Hepatocyte (in vitro differentiated cells): ENCODE data around the gene AEN. TPM values are rescaled to one million over a fixed set of nuclear protein-coding genes. Genes with fewer than 3 reads are reported as not detected.

Experiments used
- DNase-seq: peaks from one replicate; pipeline ENCODE4 v3.0.0-alpha.2; 2016; ENCODE audit warnings: low spot score
- H2AFZ ChIP-seq: fragments of 200-600 bp; sonication (generic); 2 replicates; pipeline ENCODE4 v1.6.0; 2016; ENCODE audit warnings: antibody characterized with exemption, mild to moderate bottlenecking
- H3K27ac ChIP-seq: fragments of 200-600 bp; sonication (generic); 2 replicates; pipeline ENCODE4 v1.5.1; 2016; ENCODE audit warnings: mild to moderate bottlenecking
- H3K27me3 ChIP-seq: fragments of 200-600 bp; sonication (generic); 2 replicates; pipeline ENCODE4 v1.6.1; 2016
- H3K36me3 ChIP-seq: fragments of 200-600 bp; sonication (generic); replicated peaks from 2 replicates; pipeline ENCODE4 v1.5.1; 2016; ENCODE audit warnings: low read depth; ENCODE audit not compliant: insufficient read depth
- H3K4me1 ChIP-seq: fragments of 200-600 bp; sonication (generic); 2 replicates; pipeline ENCODE4 v1.5.1; 2016; ENCODE audit warnings: mild to moderate bottlenecking, moderate library complexity; ENCODE audit not compliant: insufficient read depth
- H3K4me2 ChIP-seq: fragments of 200-600 bp; sonication (generic); 2 replicates; pipeline ENCODE4 v1.6.0; 2016
- H3K4me3 ChIP-seq: fragments of 200-600 bp; sonication (generic); 2 replicates; pipeline ENCODE4 v1.5.1; 2016; ENCODE audit warnings: mild to moderate bottlenecking
- H3K79me2 ChIP-seq: fragments of 200-600 bp; sonication (generic); 2 replicates; pipeline ENCODE4 v1.6.0; 2017; ENCODE audit warnings: mild to moderate bottlenecking
- H3K9me2 ChIP-seq: fragments of 200-600 bp; sonication (generic); replicated peaks from 2 replicates; pipeline ENCODE4 v1.6.0; 2017; ENCODE audit warnings: mild to moderate bottlenecking; ENCODE audit not compliant: insufficient read depth
- H3K9me3 ChIP-seq: fragments of 200-600 bp; sonication (generic); 2 replicates; pipeline ENCODE4 v1.5.1; 2016; ENCODE audit warnings: low read depth, mild to moderate bottlenecking
- H4K20me1 ChIP-seq: fragments of 200-600 bp; sonication (generic); 2 replicates; pipeline ENCODE4 v1.6.0; 2016; ENCODE audit warnings: mild to moderate bottlenecking; ENCODE audit not compliant: insufficient read depth, poor library complexity, severe bottlenecking
- CTCF ChIP-seq: fragments of 200-600 bp; sonication (generic); IDR thresholded peaks from 2 replicates; pipeline ENCODE4 v1.5.1; 2016; ENCODE audit warnings: antibody characterized with exemption, mild to moderate bottlenecking; ENCODE audit not compliant: poor library complexity
- EZH2 ChIP-seq: fragments of 200-600 bp; sonication (generic); IDR thresholded peaks from 2 replicates; pipeline ENCODE4 v1.6.1; 2016; ENCODE audit warnings: antibody characterized with exemption, mild to moderate bottlenecking, borderline replicate concordance
- EZH2phosphoT487 ChIP-seq: fragments of 200-600 bp; sonication (generic); IDR thresholded peaks from one replicate; pipeline ENCODE4 v1.6.1; 2018; ENCODE audit warnings: antibody characterized with exemption, mild to moderate bottlenecking, low read depth, moderate library complexity; ENCODE audit not compliant: unreplicated experiment, severe bottlenecking
- WGBS: methylation state at CpG from one replicate; pipeline ENCODE4 v1.1.6; 2016; ENCODE audit warnings: low lambda C conversion rate; ENCODE audit errors: missing lambda C conversion rate; 5-methylcytosine and 5-hydroxymethylcytosine counted together
- polyA plus RNA-seq: library from polyadenylated mRNA; unstranded; fragments of >200 nt; fragmentation: Nextera tagmentation; extraction: Ambion mirVana; gene quantifications from 2 replicates; pipeline ENCODE4 v1.2.1, GENCODE V29; 2016
- total RNA-seq: library from RNA; depleted of rRNA; stranded (reverse); fragments of >200 nt; gene quantifications from 2 replicates; pipeline ENCODE4 v1.2.3, GENCODE V29; 2014

Gene AEN
- total and polyA plus RNA-seq, 2 experiments from 2014 or later = 18.3 to 25.0 TPM

- DNase-seq = no peak
- no peaks in the 10 kb centered on the region for H3K27me3 ChIP-seq
- no peaks in the 10 kb centered on the region for H3K36me3 ChIP-seq
- H3K4me2 ChIP-seq = no peak overlapping the region
- H3K4me1 ChIP-seq = peaks cover 4% of the 10 kb centered on the region
- 74% methylated on average over 12 of the region's 12 CpGs for WGBS
- no peaks in the 10 kb centered on the region for H3K9me2 ChIP-seq
- H2AFZ ChIP-seq = no peak overlapping the region
- no peaks in the 10 kb centered on the region for H3K9me3 ChIP-seq
- H3K4me3 ChIP-seq = no peak overlapping the region
- no peaks in the 10 kb centered on the region for H3K79me2 ChIP-seq
- H4K20me1 ChIP-seq = no peaks in the 10 kb centered on the region
- H3K27ac ChIP-seq = no peak overlapping the region
- no peak for TF ChIP-seq EZH2phosphoT487
- TF ChIP-seq CTCF = no peak
- TF ChIP-seq EZH2 = no peak
Observed at GRCh38 chr15:88649286-88649733, 28.2 kb downstream of the AEN start.

- Histone ChIP-seq H4K20me1 (no peaks in the 10 kb centered on the region), H3K4me1 (peaks cover 4% of the 10 kb centered on the region), H3K27ac (no peak overlapping the region), H3K9me2 (no peaks in the 10 kb centered on the region), H3K4me3 (no peak overlapping the region), H3K4me2 (no peak overlapping the region), H3K9me3 (no peaks in the 10 kb centered on the region), H3K27me3 (no peaks in the 10 kb centered on the region), H3K79me2 (no peaks in the 10 kb centered on the region), H3K36me3 (no peaks in the 10 kb centered on the region), H2AFZ (no peak overlapping the region)
- DNase-seq = no peak
- 88% methylated on average over 22 of the region's 23 CpGs for WGBS
- TF ChIP-seq EZH2 = no peak
- TF ChIP-seq CTCF = no peak
- TF ChIP-seq EZH2phosphoT487 = no peak
Observed at GRCh38 chr15:88649753-88650551, 28.8 kb downstream of the AEN start.

GRCh38 chr15:88650556-88650955 lies 29.4 kb downstream of the AEN start:
- Histone ChIP-seq H3K4me3 (no peak overlapping the region), H3K4me1 (peaks cover 4% of the 10 kb centered on the region), H3K27ac (no peak overlapping the region), H2AFZ (no peak overlapping the region), H3K79me2 (no peaks in the 10 kb centered on the region), H3K9me2 (no peaks in the 10 kb centered on the region), H3K9me3 (no peaks in the 10 kb centered on the region), H4K20me1 (no peaks in the 10 kb centered on the region), H3K27me3 (no peaks in the 10 kb centered on the region), H3K4me2 (no peak overlapping the region), H3K36me3 (no peaks in the 10 kb centered on the region)
- TF ChIP-seq CTCF = no peak
- TF ChIP-seq EZH2 = no peak
- TF ChIP-seq EZH2phosphoT487 = no peak
- WGBS = 93% methylated on average over 12 of the region's 12 CpGs
- no peak for DNase-seq
